Esophagus muscularis mucosa (tissue), 4 donors: ENCODE results near the gene RYR2.

Source experiments
- CTCF ChIP-seq, 3 experiments: fragments of 200-600 bp in 2 of 3; fragments of 450-650 bp in 1 of 3; sonication (generic) in 2 of 3; IDR thresholded peaks; one replicate each; pipeline ENCODE4 v1.5.1; 2017 to 2019; ENCODE audit warnings: antibody characterized with exemption in 3 of 3, mild to moderate bottlenecking in 2 of 3, moderate library complexity in 1 of 3
- EP300 ChIP-seq: sonication (generic); formaldehyde crosslinking; IDR thresholded peaks from one replicate; pipeline ENCODE4 v1.6.1; 2017; ENCODE audit warnings: antibody characterized with exemption
- POLR2A ChIP-seq: fragments of 450-650 bp; IDR thresholded peaks from one replicate; pipeline ENCODE4 v1.6.1; 2017; ENCODE audit warnings: antibody characterized with exemption, moderate library complexity, mild to moderate bottlenecking, low read depth

DNA sequence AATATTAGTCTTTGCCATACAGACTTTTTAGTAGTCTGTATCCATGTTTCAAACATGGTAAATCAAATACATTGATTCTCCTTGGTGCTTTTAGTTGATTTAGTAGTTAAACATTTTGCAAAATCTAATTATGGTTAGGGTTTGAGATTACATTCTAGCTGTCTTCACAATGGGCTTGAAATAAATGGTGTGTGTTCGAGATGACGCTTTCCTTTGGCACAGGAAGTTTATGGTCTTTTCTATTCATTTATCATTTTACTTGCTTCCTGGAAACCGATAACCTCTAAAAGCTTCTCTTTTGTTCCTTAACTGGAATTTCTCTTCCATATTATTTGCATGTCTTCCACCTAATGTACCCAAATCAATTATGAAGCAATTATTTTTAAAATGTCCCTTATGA, 810.4 kb downstream of the RYR2 start:
- no peak for TF ChIP-seq CTCF (IDR thresholded peaks at IDR 0.05)
- no peak for TF ChIP-seq EP300
- TF ChIP-seq POLR2A, result no peak
